ENCODE measurements around the gene NOC2L.

NOC2L gene

DNA sequence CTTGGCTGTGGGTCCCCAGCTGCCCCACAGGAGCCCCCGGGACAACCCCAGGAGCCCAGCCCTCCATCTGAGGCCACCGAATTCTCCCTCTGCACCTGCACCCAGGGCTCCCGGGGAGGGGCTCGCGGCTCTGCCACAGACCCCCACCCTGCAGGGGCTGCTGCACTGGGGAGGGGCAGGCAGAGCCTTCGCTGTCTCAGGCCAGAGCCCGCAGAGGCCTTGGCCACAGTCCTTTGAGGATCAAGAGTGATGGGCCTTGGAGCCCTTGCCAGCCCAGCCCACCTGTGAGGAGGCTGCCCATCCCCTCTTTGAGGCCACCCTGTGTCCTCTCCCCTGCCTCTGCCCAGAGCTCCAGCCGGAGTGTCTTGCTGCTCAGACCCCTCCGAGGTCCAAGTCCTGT, 16.3 kb upstream of the NOC2L start:
- in situ Hi-C loops (cut with MboI; ENCODE audit: low sequenced_read_pairs), result no loop called here

DNA sequence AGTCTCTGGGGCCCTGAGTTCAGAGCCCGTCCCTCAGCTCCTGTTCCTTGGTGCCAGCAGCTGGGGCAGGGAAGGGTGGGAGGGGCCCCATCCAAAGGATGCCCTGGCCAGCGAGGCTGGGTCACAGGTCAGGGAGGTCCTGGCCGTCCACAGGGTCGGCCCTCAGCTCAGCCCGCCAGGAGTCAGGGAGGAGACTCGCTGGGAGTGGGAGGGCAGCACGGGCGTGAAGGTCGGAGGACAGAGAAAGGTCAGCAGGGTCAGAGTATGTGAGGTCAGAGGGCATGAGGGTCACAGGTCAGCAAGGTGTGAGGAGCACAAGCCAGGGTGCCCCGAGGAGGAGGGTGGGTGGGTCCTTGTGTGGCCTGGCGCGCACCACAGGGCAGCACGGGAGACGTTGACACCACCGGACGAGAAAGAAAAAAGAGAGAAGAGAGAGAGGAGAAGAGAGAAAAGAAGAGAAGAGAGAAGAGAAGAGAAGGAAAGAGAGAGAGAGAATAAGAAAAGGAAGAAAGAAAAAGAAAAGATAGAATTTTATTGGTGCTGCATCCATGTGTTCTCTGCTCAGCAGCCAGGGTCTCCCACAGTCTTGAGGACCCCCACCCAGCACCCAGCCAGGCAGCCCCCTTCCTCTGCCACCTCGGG, 15.8 kb upstream of the NOC2L start:
- in situ Hi-C loops (cut with MboI; ENCODE audit: low sequenced_read_pairs), result no loop called here

DNA sequence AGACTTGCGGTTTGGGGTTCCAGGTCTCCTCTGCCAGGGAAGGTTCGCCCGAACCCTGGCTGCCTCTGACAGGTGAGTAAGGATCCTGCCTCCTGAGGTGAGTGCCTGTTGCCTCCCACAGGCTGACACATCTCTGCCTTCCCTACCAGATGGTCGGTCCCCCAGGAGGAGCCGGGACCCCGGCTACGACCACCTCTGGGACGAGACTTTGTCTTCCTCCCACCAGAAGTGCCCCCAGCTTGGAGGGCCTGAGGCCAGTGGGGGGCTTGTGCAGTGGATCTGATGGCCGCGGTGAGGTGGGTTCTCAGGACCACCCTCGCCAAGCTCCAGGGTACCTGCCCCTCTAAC, 15.2 kb upstream of the NOC2L start:
- in situ Hi-C loops (cut with MboI; ENCODE audit: low sequenced_read_pairs), result no loop called here

DNA sequence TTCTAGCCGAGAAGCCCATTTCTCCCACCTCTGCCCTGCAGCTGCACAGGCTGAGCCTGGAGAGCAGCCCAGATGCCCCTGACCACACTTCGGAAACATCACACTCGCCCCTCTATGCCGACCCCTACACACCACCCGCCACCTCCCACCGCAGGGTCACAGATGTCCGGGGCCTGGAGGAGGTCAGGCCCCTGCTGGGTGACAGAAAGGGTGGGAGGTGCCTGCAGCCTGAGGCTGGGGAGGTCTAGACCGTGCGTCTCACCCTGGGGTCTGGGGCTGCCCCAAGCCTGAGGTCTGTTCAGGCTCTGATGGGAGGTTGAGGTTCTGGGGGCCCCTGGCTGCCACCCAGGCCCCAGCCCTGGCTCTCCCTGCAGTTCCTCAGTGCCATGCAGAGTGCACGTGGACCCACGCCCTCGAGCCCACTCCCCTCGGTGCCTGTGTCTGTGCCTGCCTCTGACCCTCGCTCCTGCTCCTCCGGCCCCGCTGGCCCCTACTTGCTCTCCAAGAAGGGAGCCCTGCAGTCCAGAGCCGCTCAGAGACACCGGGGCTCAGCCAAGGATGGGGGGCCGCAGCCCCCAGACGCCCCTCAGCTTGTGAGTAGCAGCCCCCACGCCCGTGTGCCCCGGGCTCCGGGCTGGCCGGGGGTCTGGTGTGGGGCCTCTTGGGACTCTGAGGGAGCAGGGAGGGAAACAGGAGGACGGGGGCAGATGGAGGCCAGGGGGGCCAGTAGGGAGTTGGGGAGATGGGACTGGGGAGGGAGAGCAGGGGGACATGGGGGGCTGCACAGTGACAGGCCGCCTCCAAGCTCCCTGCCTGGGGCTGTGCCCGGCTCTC, 14.6 kb upstream of the NOC2L start:
- in situ Hi-C loops (cut with MboI; ENCODE audit: low sequenced_read_pairs), result no loop called here

DNA sequence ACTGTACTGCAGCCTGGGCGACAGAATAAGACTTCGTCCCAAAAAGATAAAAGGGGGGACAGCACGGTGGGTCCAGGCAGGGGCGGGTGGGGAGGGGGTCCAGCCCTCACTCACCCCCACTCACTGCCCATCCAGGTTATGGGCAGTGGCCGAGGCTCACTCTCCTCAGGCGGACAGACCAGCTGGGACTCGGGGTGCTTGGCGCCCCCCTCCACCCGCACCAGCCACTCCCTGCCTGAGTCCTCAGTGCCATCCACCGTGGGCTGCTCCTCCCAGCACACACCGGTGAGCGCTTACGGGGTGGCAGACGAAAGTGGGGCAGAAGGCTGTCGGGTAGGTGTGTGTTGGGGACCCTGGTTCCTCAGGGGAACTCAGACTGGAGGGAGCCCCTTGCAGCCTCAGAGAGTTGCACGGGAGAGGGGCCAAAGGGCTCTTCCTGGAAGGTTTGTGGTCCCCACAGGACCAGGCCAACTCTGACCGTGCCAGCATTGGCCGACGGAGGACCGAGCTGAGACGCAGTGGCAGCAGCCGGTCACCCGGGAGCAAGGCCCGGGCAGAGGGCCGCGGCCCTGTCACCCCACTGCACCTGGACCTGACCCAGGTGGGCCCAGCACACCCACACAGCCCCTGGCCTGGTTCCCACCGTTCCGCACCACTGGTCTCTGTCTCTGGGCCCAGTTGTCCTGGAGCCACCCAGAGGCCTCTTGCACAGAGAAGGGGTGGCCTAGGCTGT, 13.8 kb upstream of the NOC2L start:
- in situ Hi-C loops (cut with MboI; ENCODE audit: low sequenced_read_pairs), result no loop called here

DNA sequence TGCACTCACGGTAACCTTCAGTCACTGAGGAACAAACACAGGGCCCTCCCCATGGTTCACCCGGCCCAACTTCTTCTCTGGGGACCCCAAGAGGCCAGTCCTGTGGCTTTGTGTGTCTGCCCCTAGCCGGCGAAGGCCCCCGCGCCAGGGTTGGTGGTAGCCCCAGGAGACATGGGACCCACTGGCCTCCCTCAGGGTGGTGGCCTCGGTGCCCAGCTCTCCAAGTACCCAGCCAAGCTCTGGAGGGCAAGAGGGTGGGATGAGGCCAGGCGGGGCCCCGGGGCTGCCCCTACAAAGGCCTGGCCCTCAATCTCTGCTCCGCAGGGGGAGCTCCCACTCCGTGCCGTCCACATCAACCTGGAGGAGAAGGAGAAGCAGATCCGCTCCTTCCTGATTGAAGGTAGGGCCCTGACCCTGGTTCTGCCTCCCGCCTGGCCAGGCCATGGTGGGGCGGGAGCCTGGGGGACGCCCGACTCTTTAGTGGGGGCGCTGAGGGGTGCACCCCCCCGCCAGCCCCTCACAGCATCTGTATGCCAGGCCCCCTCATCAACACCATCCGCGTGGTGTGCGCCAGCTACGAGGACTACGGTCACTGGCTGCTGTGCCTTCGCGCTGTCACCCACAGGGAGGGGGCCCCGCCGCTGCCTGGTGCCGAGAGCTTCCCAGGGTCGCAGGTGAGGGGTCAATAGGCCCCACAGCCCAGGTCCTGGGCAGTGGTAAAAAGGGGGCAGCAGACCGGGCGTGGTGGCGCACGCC, 12.9 kb upstream of the NOC2L start:
- in situ Hi-C loops (cut with MboI; ENCODE audit: low sequenced_read_pairs), result no loop called here

DNA sequence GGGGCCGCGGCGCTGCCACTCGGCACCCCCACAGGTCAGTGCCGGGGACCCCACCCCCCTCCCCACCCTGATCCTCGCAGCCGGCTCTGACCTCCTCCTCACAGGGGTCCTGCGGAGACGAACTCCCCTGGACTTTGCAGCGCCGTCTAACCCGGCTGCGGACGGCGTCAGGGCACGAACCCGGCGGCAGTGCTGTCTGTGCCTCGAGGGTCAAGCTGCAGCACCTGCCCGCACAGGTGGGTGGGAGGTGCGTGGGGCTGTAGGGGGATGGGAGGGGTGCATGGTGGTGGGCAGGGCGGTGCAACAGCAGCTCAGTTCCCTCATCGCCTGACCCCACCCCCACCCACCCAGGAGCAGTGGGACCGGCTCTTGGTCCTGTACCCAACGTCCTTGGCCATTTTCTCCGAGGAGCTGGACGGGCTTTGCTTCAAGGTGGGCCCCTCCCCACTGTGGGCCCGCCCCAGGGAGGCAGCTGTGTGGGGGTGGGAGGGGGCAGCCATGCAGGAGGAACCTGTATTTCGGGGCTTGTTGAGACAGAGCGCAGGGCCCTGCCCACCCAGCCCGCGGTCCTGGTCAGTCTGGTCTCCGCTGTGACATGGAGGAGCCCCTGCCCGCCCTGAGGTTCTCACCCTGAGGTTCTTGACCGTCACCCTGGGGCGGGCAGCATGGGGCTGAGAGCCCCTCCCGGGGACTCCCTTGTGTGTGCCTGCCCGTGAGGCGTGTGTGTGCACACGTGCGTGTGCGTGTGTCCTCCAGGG, 12.1 kb upstream of the NOC2L start:
- in situ Hi-C loops (cut with MboI; ENCODE audit: low sequenced_read_pairs), result no loop called here

DNA sequence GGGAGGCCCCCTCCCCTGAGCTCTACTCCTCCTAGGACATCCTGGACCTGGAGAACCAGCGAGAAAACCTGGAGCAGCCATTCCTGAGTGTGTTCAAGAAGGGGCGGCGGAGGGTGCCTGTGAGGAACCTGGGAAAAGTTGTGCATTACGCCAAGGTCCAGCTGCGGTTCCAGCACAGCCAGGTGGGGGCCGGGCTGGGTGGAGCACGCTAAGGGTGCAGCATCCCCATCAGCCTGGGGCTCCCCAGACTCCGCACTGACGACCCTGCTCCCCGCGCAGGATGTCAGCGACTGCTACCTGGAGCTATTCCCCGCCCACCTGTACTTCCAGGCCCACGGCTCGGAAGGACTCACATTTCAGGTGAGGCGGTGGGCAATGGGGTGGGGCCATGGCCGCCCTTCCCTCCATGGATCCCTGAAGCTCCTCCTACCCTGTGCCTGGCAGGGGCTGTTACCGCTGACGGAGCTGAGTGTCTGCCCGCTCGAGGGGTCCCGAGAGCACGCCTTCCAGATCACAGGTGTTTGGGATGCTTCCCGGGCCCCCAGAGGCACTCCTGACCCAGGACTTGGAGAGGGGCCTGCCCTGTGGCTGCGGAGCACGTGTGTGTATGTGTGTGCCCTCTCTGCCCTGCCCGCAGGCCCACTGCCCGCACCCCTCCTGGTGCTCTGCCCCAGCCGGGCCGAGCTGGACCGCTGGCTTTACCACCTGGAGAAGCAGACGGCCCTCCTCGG, 11.4 kb upstream of the NOC2L start:
- in situ Hi-C loops (cut with MboI; ENCODE audit: low sequenced_read_pairs), result no loop called here

DNA sequence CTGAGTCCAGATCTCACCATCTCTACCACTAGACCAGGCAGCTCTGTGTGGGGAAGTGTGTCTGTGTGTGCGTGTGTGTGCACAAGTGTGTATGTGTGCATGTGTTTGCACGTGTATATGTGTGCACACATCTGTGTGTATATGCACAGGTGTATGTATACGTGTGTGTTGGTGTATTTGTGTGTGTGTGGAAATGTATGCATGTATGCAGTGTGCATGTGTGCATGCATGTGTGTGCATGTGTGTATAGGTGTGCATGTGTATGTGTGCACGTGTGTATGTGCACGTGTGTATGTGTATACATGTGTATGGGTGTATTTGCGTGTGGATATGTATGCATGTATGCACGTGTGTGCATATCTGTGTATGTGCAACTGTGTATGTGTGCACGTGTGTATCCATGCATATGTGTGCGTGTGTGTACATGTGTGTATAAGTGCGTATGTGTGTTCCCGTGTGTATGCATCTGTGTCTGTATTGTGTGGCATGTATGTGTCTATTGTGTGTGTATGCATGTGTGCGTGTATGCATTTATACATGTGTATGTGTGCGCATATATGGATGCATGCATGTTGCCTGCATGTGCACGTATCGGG, 10.3 kb upstream of the NOC2L start:
- in situ Hi-C loops (cut with MboI; ENCODE audit: low sequenced_read_pairs), result no loop called here

DNA sequence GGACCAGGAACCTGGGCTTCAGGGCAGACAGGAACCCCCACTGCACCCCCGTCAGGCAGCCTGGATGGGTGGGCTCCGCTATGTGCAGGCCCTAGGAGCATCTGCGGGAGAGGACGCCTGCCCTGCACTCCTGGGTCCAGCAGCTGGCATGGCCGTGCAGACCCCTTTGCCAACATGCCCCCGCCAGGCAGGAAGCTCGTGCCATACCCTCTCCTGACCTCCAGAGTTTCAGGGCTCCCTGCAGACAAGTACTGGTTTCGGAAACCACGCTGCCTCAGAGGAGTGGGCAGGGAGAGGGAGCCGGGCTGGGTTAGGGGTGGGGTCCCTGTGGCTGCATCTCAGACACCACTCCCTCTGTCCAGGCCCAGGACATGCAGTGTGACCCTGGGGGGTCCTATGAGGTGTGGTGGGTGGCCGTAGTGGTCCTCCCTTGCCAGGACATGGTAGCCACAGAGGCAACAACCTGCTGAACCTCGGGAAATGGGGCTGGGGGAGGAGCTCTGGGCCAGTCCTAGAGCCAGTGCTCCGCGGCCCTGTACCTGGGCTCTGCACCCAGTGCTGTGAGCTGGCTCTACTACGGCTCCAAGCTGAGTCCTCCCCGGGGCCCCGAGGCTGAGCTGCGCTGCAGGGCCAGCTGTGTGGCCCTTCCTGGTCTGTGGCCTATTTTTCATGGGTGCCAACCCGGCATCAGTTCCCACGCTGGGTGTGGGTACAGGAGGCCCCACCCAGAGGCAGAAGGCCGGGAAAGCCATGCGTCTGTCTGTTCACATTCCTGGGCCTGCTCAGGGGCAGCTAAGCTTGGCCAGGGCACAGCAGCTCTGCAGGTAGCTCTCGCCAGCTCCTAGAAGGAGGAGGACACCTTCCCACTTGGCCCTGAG, 8.6 kb upstream of the NOC2L start:
- in situ Hi-C loops (cut with MboI; ENCODE audit: low sequenced_read_pairs), result no loop called here

DNA sequence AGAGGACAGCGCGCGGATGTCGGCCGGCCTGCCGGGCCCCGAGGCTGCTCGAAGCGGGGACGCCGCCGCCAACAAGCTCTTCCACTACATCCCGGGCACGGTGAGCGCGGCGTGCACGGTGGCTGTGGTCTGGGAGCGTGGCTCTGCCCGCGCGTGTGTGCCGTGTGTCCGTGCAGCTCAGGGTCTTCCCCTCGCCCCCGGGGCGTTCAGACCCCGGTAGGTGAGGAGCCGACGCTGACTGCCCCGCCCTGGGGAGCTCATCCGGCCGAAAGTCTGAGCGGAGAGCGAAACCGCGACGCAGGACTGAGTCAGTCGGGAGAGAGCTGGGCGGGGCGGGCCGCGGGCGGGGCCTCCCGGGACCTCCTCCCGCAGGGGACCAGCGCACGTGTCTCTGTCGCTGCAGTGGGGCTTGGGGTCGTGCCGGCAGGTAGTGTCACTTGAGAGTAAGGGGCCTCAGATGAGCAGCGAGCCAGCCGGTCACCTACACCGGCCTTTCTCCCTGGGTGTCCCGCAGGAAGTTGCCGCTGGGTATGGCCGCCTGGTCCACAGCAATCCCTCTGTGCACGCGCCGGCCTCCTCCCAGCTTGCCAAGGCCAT, 7.7 kb upstream of the NOC2L start:
- in situ Hi-C loops (cut with MboI; ENCODE audit: low sequenced_read_pairs), result no loop called here

DNA sequence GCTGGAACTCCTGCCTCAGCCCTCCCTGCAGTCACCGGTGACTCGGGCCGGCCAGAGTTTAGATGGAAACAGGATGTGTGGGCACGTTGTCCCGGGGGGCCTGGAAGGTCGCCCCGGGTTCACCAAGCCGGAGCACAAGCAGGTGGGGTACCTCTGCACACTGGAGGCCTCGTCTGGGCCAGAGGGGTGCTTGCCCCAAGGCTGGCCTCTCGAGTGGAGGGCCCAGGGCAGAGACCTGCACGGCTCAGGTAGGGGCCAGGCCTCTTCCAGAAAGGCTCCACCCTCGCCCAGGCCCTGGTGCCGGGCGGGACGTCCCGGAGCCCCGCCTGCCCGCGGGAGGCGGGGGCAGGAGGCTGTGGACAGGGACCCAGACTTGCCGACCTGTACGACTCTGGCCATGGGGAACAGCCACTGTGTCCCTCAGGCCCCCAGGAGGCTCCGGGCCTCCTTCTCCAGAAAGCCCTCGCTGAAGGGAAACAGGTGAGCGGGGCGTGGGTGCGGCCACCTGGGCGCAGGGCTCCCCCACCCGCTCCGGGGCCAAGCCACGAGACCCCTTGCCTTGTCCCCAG, 7.2 kb upstream of the NOC2L start, which contains the start of gene PLEKHN1:
Gene PLEKHN1 (plus strand): TSS at position 348 of the 569 bp plus-strand sequence. CDS start 50 bp downstream, at position 398.
- in situ Hi-C loops (cut with MboI; ENCODE audit: low sequenced_read_pairs), result no loop called here

DNA sequence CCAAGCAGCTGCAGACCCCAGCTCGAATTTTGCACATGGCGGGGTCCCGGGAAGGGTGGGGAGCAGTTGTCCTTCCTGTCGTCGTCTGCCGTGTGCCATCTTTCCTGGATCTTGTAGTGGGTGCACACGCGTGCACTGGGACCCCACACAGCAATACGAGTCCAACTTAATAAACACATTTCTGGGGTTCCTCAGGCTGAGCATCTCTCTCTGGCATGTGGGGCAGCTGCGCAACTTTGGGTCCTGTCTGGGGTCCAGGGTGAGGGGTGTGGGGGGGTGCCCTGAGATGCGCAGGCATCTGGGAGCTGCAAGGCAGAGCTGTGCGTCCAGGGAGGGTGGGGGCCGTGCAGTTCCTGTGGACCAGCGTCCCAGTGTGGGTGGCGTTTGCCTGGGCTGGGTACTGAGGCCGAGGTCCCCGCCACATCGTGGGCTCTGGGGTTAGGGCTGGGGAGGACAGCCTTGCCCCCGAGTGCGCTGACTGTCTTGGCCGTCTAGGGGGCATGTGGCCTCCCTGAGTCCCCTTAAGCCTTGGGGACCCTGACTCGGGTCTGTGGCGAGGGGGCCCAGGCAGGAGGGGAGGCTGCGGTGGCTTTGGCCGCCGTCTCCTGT, 6.6 kb upstream of the NOC2L start:
- in situ Hi-C loops (cut with MboI; ENCODE audit: low sequenced_read_pairs), result no loop called here

DNA sequence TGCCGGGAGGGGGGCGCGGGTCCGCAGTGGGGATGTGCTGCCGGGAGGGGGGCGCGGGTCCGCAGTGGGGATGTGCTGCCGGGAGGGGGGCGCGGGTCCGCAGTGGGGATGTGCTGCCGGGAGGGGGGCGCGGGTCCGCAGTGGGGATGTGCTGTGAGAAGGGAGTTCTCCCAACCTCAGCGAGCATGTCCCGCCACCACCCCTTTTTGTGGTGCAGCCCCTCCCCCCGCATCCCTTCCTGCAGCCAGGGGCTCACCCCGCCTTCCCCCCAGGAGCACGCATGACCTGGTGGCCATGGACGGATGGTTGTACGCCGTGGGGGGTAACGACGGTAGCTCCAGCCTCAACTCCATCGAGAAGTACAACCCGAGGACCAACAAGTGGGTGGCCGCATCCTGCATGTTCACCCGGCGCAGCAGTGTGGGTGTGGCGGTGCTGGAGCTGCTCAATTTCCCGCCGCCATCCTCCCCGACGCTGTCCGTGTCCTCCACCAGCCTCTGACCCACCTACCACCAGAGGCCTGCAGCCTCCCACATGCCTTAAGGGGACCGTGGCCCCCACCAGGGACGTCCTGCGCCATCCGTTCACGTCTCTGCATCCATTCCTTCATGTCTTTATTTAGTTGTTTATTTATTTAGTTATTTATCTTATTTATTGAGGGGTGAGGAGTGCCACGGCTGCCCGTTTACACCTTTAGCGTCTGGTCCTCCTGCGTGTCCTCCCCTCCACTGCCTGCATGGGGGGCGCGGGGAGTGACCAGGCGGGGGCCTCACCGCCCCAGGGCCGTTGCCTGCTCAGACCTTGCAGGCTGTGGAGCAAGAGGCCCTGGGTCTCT, 5.9 kb upstream of the NOC2L start:
- in situ Hi-C loops (cut with MboI; ENCODE audit: low sequenced_read_pairs), result no loop called here

DNA sequence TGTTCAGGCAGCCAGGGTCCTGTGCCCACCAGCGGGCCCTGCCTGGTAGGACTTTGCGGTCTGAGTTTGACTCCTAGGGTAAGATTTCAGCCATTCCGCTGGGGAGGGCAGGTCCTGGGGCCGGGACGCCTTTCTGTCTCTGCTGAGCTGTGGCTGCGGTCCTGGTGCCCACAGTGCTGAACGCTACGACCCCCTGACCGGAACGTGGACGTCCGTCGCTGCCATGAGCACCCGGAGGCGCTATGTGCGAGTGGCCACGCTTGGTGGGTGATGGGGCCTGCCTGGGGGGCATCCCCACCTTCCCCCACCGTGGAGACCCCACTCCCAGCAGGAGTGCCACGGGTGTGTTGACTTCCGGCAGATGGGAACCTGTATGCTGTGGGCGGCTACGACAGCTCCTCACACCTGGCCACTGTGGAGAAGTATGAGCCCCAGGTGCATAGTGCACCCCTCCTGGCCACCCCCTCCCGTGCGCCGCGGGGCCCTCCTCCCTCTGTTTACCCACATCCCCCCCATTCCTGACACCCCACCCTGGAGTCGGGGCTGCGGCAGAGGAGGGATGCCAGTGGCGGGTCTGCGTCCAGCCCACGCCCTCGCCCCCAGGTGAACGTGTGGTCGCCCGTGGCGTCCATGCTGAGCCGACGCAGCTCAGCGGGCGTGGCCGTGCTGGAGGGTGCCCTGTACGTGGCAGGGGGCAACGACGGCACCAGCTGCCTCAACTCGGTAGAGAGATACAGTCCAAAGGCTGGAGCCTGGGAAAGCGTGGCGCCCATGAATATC, 4.9 kb upstream of the NOC2L start:
- in situ Hi-C loops (cut with MboI; ENCODE audit: low sequenced_read_pairs), result no loop called here

DNA sequence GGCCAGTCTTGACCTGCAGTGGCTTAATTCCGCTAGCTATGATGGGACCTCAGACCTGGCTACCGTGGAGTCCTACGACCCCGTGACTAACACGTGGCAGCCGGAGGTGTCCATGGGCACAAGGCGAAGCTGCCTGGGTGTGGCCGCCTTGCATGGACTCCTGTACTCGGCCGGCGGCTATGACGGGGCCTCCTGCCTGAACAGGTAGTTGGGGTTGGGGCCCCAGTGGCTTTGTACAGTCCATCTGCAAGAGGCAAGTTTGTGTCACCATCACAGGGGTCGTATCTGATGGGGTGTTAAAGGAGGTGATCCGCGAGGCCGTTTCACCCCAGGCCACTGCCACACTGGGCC, 4.2 kb upstream of the NOC2L start:
- in situ Hi-C loops (cut with MboI; ENCODE audit: low sequenced_read_pairs), result no loop called here

Data from HL-60/S4 (cell line).